GM19463 (cell line): Measurements from ENCODE around the gene PMIS2.

ENCODE experiments used
- ATAC-seq: cut with Tn5 transposase; IDR thresholded peaks from one replicate; pipeline ENCODE4 v1.9.1; 2021; ENCODE audit warnings: mild to moderate bottlenecking, moderate library complexity; ENCODE audit not compliant: unreplicated experiment

PMIS2 gene

DNA sequence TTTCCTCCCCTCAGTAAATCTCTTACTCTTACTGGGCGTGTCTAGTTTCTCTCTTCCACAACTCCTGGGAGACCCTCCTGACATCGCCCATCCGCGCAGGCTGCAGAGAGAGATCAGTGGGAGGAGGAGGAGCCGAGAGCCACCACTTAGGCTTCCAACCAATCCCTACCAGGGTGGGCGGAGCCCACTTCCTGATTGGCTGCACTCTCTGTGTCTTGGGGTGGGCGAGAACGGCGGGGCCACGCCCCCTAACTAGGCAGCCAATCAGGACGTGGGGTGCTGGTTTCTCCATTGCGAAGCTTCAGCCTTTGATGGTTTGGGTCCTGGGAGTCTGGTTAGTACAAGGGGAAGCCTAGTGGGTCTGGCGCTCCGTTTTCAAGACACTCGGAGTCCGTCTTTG is at the start of gene PMIS2:
PMIS2 (plus strand) TSS at position 326 of the 400 bp plus-strand sequence. CDS start 87 bp downstream, outside the sequence.
- ATAC-seq = no peak

DNA sequence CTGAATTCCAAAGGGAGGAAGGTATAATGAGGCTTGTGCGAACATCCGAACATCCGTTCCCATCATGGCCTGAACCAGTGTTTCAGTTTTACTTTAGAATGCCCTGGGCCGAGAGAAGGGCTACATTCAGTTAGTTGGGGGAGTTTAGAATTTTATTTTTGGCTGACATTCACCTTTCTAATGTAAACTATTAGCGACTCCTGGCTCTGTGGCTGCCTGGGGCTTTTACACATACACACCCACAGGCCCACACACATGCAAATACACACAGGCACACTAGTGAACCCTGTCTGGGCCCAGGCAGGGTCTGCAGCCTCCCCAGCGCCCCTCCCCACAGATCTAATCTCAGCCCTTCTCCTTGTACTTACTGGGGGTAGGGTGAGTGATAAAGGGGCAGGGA is 46.7 kb upstream of the PMIS2 start:
- ATAC-seq = no peak

DNA sequence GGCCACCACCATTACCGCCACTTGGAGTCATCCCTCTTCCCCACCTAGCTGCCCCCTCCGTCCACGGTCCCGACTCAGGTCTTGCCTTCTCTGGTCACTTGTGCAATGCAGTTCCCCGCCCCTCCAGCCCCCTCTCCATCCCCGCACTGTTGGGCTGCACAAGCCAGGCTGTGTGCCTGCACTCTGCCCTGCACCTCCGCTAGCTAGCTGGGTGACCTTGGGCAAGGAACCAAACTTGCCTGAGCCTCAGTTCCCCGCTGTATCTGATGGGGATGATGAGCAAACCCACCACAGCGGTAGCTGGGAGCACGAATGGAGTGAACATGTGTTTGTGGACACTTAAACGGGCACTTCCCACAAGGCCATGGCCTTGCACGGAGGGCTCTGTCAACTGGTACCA is 46.1 kb upstream of the PMIS2 start:
- ATAC-seq = no peak

DNA sequence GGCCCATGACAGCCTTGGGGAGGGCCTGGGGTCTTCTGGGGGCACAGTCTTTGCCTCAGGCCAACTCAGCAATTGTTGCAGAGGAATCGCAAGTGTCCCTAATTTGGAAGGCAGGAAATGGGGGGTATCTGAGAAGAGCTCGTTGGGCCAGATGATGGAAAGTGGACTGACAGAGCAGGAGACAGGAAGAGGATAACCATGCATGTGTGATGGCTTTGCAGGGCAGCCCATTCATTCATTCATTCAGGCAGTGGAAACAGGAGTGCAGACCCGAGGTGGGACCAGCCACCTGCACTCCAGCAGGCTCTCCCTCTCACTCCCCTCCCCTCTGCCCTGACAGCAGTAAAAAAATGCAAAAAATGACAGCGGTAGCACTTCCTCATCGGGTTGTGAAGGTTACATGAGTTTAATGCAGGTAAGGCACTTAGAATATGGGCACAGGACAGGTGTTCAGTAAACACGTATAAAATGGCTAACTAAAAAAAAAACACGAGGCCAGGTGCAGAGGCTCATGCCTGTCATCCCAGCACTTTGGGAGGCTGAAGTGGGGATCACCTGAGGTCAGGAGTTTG is 45.5 kb upstream of the PMIS2 start:
- no peak for ATAC-seq

DNA sequence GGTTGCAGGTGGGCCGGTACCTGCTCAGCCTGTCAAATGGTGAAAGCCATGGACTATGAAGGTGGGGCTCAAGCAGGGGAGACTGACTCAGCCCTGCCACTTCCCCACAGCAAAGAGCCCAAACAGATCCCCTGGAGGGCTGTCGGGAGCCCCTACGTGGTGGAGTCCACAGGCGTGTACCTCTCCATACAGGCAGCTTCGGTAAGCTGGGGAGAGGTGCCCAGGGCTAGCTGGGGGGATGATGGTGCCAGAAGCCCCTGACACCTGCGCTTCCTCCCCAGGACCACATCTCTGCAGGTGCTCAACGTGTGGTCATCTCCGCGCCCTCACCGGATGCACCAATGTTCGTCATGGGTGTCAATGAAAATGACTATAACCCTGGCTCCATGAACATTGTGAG is 43.8 kb upstream of the PMIS2 start:
- no peak for ATAC-seq

DNA sequence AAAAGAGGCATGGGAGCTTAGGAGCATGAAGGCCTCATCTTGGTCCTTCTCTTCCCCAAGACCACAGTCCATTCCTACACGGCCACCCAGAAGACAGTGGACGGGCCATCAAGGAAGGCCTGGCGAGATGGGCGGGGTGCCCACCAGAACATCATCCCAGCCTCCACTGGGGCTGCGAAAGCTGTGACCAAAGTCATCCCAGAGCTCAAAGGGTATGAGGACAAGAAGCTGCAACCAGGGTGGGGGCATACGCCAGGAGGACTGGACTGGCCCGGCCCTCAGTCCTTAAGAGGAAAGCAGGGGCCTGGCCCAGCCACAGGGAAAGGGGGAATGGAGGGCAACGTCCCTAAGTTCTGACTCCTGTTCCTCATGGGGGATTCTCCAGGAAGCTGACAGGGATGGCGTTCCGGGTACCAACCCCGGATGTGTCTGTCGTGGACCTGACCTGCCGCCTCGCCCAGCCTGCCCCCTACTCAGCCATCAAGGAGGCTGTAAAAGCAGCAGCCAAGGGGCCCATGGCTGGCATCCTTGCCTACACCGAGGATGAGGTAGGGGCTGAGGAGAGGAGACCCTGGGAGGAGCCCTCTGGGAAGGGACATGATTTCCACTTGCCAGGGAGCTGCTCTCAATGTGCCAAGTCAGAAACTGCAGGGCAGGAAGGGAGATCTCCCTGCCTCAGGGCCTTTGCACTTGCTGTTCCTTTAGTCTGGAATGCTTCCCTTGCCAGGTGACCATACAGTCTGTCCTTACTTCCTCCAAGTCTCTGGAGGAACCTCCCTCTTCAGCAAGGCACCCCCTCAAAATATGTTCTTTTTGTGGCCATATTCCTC is 42.5 kb upstream of the PMIS2 start:
- no peak for ATAC-seq

GRCh38 chr19:35544110-35544802 is 41.7 kb upstream of the PMIS2 start:
- ATAC-seq = no peak

DNA sequence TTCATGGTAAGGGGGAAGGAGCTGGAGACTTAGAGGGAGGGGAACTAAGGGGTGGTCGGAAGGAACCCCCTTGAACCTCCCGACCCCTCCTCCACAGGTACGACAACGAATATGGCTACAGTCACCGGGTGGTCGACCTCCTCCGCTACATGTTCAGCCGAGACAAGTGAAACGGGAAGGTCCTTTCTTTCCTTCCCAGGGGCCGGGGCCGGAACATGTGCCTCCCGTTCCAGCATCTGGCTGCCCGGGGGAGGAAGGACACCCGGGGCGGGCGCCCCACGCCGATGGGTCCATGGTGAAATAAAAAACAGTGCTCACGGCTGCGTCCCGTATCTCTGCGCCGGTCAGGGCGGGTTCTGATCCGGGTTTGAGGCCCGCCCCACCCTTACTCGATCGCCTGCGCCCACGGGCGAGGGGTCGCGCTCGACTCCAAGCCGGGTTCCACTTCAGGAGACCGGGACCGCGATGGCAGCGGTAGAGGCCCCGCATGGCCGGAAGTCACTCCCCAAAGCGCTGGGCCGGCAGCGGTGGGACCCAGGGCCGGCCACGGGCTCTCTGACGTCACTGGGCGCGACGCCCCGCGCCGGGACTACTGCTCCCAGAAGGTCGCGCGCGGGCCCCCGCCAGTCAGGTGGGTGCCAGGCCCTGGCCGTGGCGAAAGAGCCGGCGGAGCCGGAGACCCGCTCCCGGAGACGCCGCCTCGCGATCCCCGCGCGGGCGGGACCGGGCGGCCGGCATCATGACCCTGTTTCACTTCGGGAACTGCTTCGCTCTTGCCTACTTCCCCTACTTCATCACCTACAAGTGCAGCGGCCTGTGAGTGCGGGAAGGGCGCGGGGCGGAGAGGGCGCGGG is 40.7 kb upstream of the PMIS2 start, which contains the start of gene TMEM147:
TMEM147 (plus strand) TSS at position 626 of the 854 bp plus-strand sequence; CDS start at position 740, 114 bp downstream.
- peak; percentile 82 for ATAC-seq

DNA sequence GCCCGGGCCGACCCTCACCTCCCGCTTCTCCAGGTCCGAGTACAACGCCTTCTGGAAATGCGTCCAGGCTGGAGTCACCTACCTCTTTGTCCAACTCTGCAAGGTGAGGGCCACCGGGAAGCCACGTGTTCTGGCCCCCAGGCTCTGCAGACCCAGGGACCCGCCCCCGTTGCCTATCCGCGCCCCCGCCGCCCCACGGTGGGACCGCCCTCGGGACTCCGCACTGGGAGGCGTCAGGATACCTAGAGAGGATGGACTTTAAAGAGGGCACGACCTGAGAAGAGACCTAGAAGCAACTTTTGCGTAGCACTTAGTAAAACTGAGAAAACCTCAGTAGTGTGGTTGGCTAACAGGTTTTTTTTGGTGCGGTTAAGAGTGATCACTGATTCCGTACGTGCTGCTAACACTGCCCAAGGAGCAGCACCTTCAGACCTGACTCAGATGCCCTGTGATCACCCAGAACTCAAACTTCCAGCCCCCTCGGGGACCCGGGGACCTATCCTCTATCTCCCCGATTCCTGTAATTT is 40.1 kb upstream of the PMIS2 start:
- ATAC-seq = peak; percentile 54

GRCh38 chr19:35546532-35546931 is 39.4 kb upstream of the PMIS2 start:
- ATAC-seq = no peak

DNA sequence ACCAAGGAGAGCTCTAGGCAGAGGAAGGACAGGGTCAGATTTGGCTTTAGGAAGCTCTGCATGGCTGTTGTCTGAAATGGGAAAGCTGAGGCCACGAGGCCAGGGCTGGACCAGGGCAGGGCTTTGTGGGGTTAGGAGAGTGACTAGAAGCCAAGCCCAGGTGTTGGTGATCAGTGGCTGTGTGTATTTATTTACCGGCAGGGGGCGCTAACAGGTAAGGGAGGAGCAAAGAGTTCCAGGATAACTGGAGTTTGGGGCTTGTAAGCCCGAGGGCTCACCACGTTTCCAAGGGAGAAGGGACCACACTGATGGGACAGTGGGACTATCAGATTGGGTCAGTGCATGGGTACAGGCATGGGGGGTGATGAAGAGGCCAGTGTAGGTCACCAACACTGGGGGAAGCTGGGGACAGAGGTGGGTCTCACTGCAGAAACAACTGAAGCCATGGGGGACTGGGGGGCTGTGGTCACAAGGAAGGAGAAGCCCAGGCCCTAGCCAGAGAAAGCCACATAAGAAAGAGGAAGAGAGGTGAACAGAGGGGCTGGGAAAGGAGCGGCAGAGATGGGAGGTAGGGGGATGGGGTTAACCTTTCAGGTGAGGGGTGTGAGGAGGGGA is 36.7 kb upstream of the PMIS2 start:
- no peak for ATAC-seq

DNA sequence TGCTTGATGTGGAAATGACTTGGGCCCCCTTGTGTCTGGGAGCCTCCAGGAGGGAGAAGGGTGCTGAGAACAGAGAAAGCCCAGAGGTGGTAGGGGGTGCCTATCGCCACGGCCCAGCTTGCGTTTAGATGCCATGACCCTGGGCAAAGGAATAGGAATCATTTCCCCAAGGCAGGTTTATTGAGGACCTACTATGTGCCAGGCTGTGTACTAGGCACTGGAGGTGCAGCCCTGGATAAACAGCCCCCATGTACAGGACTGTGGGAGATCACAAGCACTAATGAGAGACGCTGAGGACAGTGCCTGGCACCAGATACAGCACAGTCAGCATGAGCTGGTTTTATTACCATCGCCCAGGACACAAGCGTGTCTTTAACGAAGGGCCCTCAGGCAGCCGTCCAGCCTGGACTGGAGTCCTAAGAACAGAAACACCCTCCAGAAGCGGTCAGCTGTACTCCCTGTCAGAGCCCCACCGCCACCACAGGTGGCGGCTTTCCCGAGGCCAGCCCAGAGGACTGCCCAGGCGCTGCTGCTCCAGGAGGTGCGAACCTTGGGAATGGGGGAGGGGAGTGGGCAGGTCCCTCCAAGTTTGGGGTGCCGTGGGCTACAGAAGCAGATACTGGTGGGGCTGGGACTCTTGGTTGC is 36.0 kb upstream of the PMIS2 start:
- no peak for ATAC-seq

DNA sequence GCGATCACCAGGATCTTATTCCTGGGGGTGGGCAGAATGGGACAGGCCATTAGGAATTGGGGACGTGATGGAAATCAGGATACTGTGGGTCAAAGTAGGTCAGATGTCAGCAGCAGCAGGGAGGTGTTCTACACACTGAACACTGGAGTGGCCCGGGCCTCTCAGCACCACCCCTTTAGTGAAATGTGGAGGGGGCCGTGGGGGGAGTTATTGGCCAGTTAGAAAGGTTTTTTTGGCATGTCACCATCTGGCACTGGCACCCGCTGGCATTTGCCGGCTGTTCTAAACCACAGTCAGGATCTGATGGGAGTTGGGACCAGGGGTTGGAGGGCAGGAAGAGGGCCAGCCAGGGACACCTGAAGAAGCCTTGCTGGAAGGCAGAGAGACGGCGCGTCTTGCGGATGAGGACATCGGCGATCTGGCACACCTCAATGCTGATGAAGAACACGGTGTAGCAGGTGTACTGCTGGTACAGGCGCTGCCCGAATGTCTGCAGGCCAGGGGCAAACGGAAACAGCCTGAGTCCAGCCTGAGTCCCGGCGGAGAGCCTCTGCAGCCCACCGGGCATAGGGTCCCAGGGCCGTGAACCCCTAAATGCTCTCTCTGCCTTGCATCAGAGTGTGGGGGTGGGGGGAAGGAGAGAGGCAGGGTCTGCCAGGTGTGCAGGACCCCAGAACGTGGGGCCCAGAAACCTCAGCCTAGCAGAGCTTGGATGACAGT is 34.7 kb upstream of the PMIS2 start:
- no peak for ATAC-seq

GRCh38 chr19:35552534-35553384 is 33.2 kb upstream of the PMIS2 start:
- ATAC-seq = no peak

GRCh38 chr19:35553385-35554000 is 32.5 kb upstream of the PMIS2 start:
- no peak for ATAC-seq

DNA sequence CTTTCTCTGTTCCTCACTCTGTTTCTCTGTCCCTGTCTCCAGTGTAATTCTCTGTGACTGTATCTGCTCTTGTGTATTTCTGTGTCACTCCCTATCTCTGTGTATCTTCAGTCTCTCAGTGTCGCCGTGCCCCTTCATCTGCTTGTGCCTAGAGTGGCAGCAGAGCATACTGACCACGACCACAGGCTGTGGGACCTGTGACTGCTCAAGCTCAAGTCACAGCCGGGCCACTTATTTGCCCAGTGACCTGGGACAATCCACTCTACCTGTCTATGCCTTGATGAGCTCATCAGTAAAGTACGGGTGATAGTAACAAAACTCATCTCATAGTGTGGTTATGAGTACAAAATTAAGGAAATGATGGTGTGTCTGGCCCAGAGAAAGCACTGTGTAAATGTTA is 31.9 kb upstream of the PMIS2 start:
- ATAC-seq = no peak

GRCh38 chr19:35555301-35556005 is 30.5 kb upstream of the PMIS2 start:
- no peak for ATAC-seq
